ENCODE results near the gene PDIA3. TPM values are rescaled to one million over a fixed set of nuclear protein-coding genes. Genes with fewer than 3 reads are reported as not detected.
"Not testable (repeated sequence)": the region's sequence is repeated elsewhere in the genome, so short reads cannot be mapped to it uniquely, and the experiment has no call there.

The PDIA3 gene
- polyA plus RNA-seq, 3 donors from 2014 or later, result 394 to 690 (median 654) TPM

DNA sequence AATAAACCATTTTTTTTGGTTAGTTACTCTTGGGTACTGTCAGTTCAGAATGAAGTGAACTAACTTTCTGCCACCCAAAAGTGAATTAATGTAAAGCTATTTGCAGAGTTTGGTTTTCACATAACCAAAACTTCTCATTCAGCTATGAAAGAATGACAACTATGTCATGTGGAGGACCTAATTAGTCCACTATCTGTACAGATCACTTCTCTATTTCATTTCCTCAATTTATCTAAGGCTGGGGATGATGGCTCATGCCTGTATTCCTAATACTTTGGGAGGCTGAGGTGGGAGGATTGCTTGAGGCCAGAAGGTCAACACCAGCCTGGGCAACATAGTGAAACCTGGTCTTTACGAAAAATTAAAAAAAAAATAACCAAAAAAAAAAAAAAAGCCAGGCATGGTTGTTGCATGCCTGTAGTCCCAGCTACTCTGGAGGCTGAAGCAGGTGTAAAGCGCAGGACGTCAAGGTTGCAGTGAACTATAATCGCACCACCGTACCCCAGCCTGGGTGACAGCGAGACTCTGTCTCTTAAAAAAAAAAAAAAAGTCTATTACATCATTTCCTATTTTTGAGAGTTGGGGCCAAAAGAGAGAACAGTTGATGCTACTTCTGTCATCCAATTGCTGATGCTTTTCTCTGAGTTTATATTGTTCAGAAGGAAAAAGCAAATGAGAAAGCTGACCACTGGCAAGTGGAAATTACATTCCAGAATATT lies 62.9 kb downstream of the PDIA3 start:
- Mint-ChIP-seq H3K36me3 (peaks cover 19 to 53% (median 29%) of the 10 kb centered on the region in 3 donors), H3K4me1 (no peaks in the 10 kb centered on the region), H3K27ac (no peak overlapping the region), H3K9me3 (no peaks in the 10 kb centered on the region), H3K4me3 (no peak overlapping the region), H3K27me3 (ENCODE audit: low read depth in 3 of 3) (peaks cover 0 to 3% (median 0%) of the 10 kb centered on the region in 3 donors)
- DNase-seq, result no peak

DNA sequence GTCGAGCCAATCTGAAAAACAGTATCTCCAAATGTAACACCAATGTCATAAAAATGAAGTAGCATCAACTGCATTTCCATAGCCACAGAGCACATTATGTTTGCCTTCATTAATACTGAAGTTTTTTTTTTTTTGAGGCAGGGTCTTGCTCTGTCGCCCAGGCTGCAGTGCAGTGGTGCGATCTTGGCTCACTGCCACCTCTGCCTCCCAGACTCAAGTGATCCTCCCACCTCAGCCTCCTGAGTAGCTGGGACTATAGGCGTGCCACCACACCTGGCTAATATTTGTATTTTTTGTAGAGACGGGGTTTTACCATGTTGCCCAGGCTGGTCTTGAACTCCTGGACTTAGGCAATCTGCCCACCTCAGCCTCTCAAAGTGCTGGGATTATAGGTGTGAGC lies 68.8 kb downstream of the PDIA3 start:
- peaks cover 20 to 36% (median 22%) of the 10 kb centered on the region in 3 donors for H3K36me3 Mint-ChIP-seq
- H3K9me3 Mint-ChIP-seq; DNase-seq; H3K27me3 Mint-ChIP-seq (ENCODE audit: low read depth in 3 of 3); H3K4me3 Mint-ChIP-seq: not testable (repeated sequence)
- H3K27ac Mint-ChIP-seq, result peak overlapping the region in 2 of 6 donors; percentile 10 to 24
- peaks cover 4 to 18% of the 10 kb centered on the region in 2 donors for H3K4me1 Mint-ChIP-seq

DNA sequence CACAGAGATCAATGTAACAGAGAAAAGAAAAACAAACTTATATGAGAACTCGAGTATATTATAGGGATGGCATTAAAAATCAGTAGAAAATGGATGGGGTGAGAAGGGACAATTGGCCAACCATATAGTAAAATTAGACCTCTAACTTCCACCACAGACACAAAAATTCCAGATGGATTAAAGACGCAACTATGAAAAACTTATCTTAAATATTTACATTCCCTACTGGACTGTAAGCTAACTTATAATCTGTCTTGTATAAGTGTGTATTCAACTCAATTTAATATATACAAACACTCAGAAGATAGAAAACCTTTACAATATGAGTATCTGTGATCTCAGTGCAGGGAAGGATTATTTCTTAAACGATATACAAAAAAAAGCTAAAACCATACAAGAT lies 75.3 kb downstream of the PDIA3 start:
- H3K4me1 Mint-ChIP-seq, result peaks cover 38 to 52% of the 10 kb centered on the region in 2 donors

More for the DNA sequence above, 75.3 kb downstream of the PDIA3 start:
- Mint-ChIP-seq H3K36me3 (peaks cover 0 to 7% (median 3%) of the 10 kb centered on the region in 3 donors), H3K9me3 (no peaks in the 10 kb centered on the region), H3K4me3 (peak overlapping the region in 4 of 5 donors; percentile 6 to 44 (median 30)), H3K27ac (peak overlapping the region in 5 of 6 donors; percentile 24 to 83 (median 39)), H3K27me3 (ENCODE audit: low read depth in 3 of 3) (peaks cover 4 to 8% (median 7%) of the 10 kb centered on the region in 3 donors)
- DNase-seq, result no peak

Other genes with a start within 250 kb of the PDIA3 start
- gene MAP1A, start 228.8 kb upstream of the PDIA3 start, polyA plus RNA-seq, result under 1 TPM in 2 of 3 donors, not detected in 1; 0.04 to 0.07 TPM
- 1 to 10 TPM; 4.9 to 7.5 (median 7.1) TPM for gene PPIP5K1, start 156.2 kb upstream of the PDIA3 start, polyA plus RNA-seq
- gene CKMT1B, start 152.4 kb upstream of the PDIA3 start, polyA plus RNA-seq, result not detected
- gene STRC, start 127.6 kb upstream of the PDIA3 start, polyA plus RNA-seq, result not detected
- gene CATSPER2, start 97.6 kb upstream of the PDIA3 start, polyA plus RNA-seq, result under 1 TPM in 2 of 3 donors, not detected in 1; 0.34 to 0.80 TPM
- not detected for gene CKMT1A, start 52.6 kb upstream of the PDIA3 start, polyA plus RNA-seq
- gene ELL3, start 30.5 kb downstream of the PDIA3 start, polyA plus RNA-seq, result 1 to 10 TPM in 1 of 3 donors, under 1 TPM in 1, not detected in 1; 0.78 to 1.4 TPM
- gene SERF2, start 45.9 kb downstream of the PDIA3 start, polyA plus RNA-seq, result 1,000 to 10,000 TPM; 1,924 to 3,752 (median 2,420) TPM
- 1 to 10 TPM in 2 of 3 donors, under 1 TPM in 1; 0.72 to 3.4 (median 1.3) TPM for gene SERINC4, start 53.8 kb downstream of the PDIA3 start, polyA plus RNA-seq
- 10 to 100 TPM in 2 of 3 donors, 1 to 10 TPM in 1; 4.1 to 20.3 (median 10.0) TPM for gene HYPK, start 54.2 kb downstream of the PDIA3 start, polyA plus RNA-seq
- gene MFAP1, start 78.3 kb downstream of the PDIA3 start, polyA plus RNA-seq, result 10 to 100 TPM in 2 of 3 donors, 1 to 10 TPM in 1; 6.7 to 21.3 (median 10.4) TPM
- 1 to 10 TPM; 8.3 to 8.9 (median 8.6) TPM for gene WDR76, start 80.6 kb downstream of the PDIA3 start, polyA plus RNA-seq

All from immature natural killer cell (primary cell).